ENCODE data around the gene CCDC88B.
A peak's percentile ranks its signal among the peaks of the same experiment; 100 is the strongest.

The CCDC88B gene

GRCh38 chr11:64349025-64349387, 9.0 kb downstream of the CCDC88B start:
- no peak overlapping the region for H3K4me3 ChIP-seq (ENCODE audit: insufficient read length, low read depth)
- no peaks in the 10 kb centered on the region for H3K27me3 ChIP-seq (ENCODE audit: insufficient read depth, insufficient read length)
- no peaks in the 10 kb centered on the region for H3K9me3 ChIP-seq (ENCODE audit: insufficient read depth, low read length)
- peaks cover 14% of the 10 kb centered on the region for H3K4me1 ChIP-seq (ENCODE audit: insufficient read depth, insufficient read length)
- no peak for DNase-seq (ENCODE audit: low read depth, low spot score)
- H3K36me3 ChIP-seq (ENCODE audit: insufficient read depth, insufficient read length, low read length) = no peaks in the 10 kb centered on the region
- no peak overlapping the region for H3K9ac ChIP-seq (ENCODE audit: insufficient read length, low read depth)
- no peak for TF ChIP-seq ZNF274 (IDR thresholded peaks at IDR 0.05; ENCODE audit: low read depth, low read length)
- no peak for TF ChIP-seq YY1 (IDR thresholded peaks at IDR 0.05; ENCODE audit: insufficient read depth, insufficient read length)
- no peak for TF ChIP-seq SUZ12 (IDR thresholded peaks at IDR 0.05; ENCODE audit: extremely low read depth, insufficient read depth, insufficient read length)

GRCh38 chr11:64349404-64349803, 9.4 kb downstream of the CCDC88B start:
- Histone ChIP-seq H3K27me3 (ENCODE audit: insufficient read depth, insufficient read length) (no peaks in the 10 kb centered on the region), H3K9me3 (ENCODE audit: insufficient read depth, low read length) (no peaks in the 10 kb centered on the region), H3K4me1 (ENCODE audit: insufficient read depth, insufficient read length) (peaks cover 18% of the 10 kb centered on the region), H3K9ac (ENCODE audit: insufficient read length, low read depth) (no peak overlapping the region), H3K4me3 (ENCODE audit: insufficient read length, low read depth) (no peak overlapping the region), H3K36me3 (ENCODE audit: insufficient read depth, insufficient read length, low read length) (no peaks in the 10 kb centered on the region)
- no peak for TF ChIP-seq SUZ12 (IDR thresholded peaks at IDR 0.05; ENCODE audit: extremely low read depth, insufficient read depth, insufficient read length)
- no peak for DNase-seq (ENCODE audit: low read depth, low spot score)

- Histone ChIP-seq H3K9ac (ENCODE audit: insufficient read length, low read depth) (peak overlapping the region; percentile 32), H3K9me3 (ENCODE audit: insufficient read depth, low read length) (no peaks in the 10 kb centered on the region), H3K27me3 (ENCODE audit: insufficient read depth, insufficient read length) (no peaks in the 10 kb centered on the region), H3K4me1 (ENCODE audit: insufficient read depth, insufficient read length) (peaks cover 24% of the 10 kb centered on the region), H3K36me3 (ENCODE audit: insufficient read depth, insufficient read length, low read length) (no peaks in the 10 kb centered on the region), H3K4me3 (ENCODE audit: insufficient read length, low read depth) (no peak overlapping the region)
- DNase-seq (ENCODE audit: low read depth, low spot score) = no peak
- TF ChIP-seq YY1 (IDR thresholded peaks at IDR 0.05; ENCODE audit: insufficient read depth, insufficient read length) (no peak), SUZ12 (IDR thresholded peaks at IDR 0.05; ENCODE audit: extremely low read depth, insufficient read depth, insufficient read length) (no peak), ZNF274 (IDR thresholded peaks at IDR 0.05; ENCODE audit: low read depth, low read length) (no peak)
Measured at GRCh38 chr11:64351136-64351631, 11.2 kb downstream of the CCDC88B start.

GRCh38 chr11:64352099-64352994, 12.3 kb downstream of the CCDC88B start:
- Histone ChIP-seq H3K27me3 (ENCODE audit: insufficient read depth, insufficient read length) (no peaks in the 10 kb centered on the region), H3K36me3 (ENCODE audit: insufficient read depth, insufficient read length, low read length) (no peaks in the 10 kb centered on the region), H3K4me1 (ENCODE audit: insufficient read depth, insufficient read length) (peaks cover 31% of the 10 kb centered on the region), H3K9me3 (ENCODE audit: insufficient read depth, low read length) (no peaks in the 10 kb centered on the region), H3K9ac (ENCODE audit: insufficient read length, low read depth) (no peak overlapping the region), H3K4me3 (ENCODE audit: insufficient read length, low read depth) (no peak overlapping the region)
- DNase-seq (ENCODE audit: low read depth, low spot score) = no peak
- no peak for TF ChIP-seq SUZ12 (IDR thresholded peaks at IDR 0.05; ENCODE audit: extremely low read depth, insufficient read depth, insufficient read length)
- no peak for TF ChIP-seq YY1 (IDR thresholded peaks at IDR 0.05; ENCODE audit: insufficient read depth, insufficient read length)
- TF ChIP-seq ZNF274 (IDR thresholded peaks at IDR 0.05; ENCODE audit: low read depth, low read length) = no peak

- no peaks in the 10 kb centered on the region for H3K36me3 ChIP-seq (ENCODE audit: insufficient read depth, insufficient read length, low read length)
- H3K4me1 ChIP-seq (ENCODE audit: insufficient read depth, insufficient read length) = peaks cover 36% of the 10 kb centered on the region
- H3K4me3 ChIP-seq (ENCODE audit: insufficient read length, low read depth) = no peak overlapping the region
- peak overlapping the region; percentile 0 for H3K9ac ChIP-seq (ENCODE audit: insufficient read length, low read depth)
- TF ChIP-seq ZNF274 (IDR thresholded peaks at IDR 0.05; ENCODE audit: low read depth, low read length) = no peak
- TF ChIP-seq YY1 (IDR thresholded peaks at IDR 0.05; ENCODE audit: insufficient read depth, insufficient read length) = no peak
- TF ChIP-seq SUZ12 (IDR thresholded peaks at IDR 0.05; ENCODE audit: extremely low read depth, insufficient read depth, insufficient read length) = no peak
- no peaks in the 10 kb centered on the region for H3K27me3 ChIP-seq (ENCODE audit: insufficient read depth, insufficient read length)
- H3K9me3 ChIP-seq (ENCODE audit: insufficient read depth, low read length) = no peaks in the 10 kb centered on the region
- no peak for DNase-seq (ENCODE audit: low read depth, low spot score)
Measured at GRCh38 chr11:64352995-64353714, 13.2 kb downstream of the CCDC88B start.

- DNase-seq (ENCODE audit: low read depth, low spot score) = no peak
Measured at GRCh38 chr11:64353715-64354506, 13.9 kb downstream of the CCDC88B start.

More at GRCh38 chr11:64353715-64354506, 13.9 kb downstream of the CCDC88B start:
- no peak for TF ChIP-seq SUZ12 (IDR thresholded peaks at IDR 0.05; ENCODE audit: extremely low read depth, insufficient read depth, insufficient read length)
- TF ChIP-seq YY1 (IDR thresholded peaks at IDR 0.05; ENCODE audit: insufficient read depth, insufficient read length) = no peak
- no peak for TF ChIP-seq ZNF274 (IDR thresholded peaks at IDR 0.05; ENCODE audit: low read depth, low read length)
- peaks cover 40% of the 10 kb centered on the region for H3K4me1 ChIP-seq (ENCODE audit: insufficient read depth, insufficient read length)
- H3K9ac ChIP-seq (ENCODE audit: insufficient read length, low read depth) = peak overlapping the region; percentile 0
- H3K27me3 ChIP-seq (ENCODE audit: insufficient read depth, insufficient read length) = no peaks in the 10 kb centered on the region
- no peak overlapping the region for H3K4me3 ChIP-seq (ENCODE audit: insufficient read length, low read depth)
- no peaks in the 10 kb centered on the region for H3K9me3 ChIP-seq (ENCODE audit: insufficient read depth, low read length)
- no peaks in the 10 kb centered on the region for H3K36me3 ChIP-seq (ENCODE audit: insufficient read depth, insufficient read length, low read length)
